CD4-positive, alpha-beta T cell treated with Interleukin-2 at 100 ng/mL for 4 hours (primary cell): ENCODE measurements around the gene MRPL10.
"Not testable (repeated sequence)": the region's sequence is repeated elsewhere in the genome, so short reads cannot be mapped to it uniquely, and the experiment has no call there.

ENCODE experiments used
- DNase-seq: peaks from one replicate; pipeline ENCODE4 v3.0.0-alpha.2; 2020; ENCODE audit warnings: low spot score

MRPL10 gene

DNA sequence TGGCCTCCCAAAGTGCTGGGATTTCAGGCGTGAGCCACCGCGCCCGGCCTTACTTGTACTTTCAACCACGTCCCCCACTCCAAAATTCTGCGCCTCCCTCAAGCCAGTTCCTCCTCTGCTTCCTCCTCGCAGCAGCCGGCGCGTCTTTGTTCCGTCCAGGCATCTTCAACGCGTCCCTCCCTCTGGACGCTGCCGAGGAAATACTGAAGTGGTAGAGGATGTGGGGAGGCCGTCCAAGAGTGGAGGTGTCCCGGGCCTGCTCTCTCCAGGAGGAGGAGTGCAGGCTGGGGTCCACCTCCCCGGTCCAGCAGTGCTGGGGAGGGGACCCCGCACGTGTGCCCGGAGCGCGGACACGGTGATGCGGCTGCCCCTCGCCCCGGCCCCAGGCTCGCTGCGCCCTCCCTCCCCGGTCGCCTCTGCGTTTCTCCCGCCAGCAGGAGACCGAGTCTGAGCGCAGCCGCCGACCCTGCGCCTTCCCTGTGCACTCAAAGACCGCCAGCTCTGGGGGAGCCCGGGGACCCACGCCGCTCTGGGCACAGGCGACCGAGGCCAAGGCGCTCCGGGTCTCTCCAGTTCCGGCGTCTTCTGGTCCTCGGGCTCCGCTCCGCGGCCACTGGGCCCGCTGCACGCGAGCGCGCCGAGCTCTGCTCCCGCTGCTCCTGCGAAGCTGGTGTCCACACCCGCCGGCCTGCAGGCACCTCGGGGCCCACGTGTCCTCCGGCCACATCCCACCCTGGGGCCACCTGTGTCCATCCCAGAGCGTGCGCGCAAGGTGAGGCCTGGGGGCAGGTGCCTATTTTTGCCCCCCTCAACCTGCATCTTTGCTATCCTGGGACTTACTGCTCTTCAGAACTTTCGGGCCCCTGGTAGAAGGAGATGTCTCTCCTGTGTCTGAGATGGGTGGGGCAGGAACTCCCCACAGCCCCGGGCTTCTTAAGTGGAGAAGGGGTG, 41.5 kb downstream of the MRPL10 start:
- DNase-seq, result peak; percentile 51

DNA sequence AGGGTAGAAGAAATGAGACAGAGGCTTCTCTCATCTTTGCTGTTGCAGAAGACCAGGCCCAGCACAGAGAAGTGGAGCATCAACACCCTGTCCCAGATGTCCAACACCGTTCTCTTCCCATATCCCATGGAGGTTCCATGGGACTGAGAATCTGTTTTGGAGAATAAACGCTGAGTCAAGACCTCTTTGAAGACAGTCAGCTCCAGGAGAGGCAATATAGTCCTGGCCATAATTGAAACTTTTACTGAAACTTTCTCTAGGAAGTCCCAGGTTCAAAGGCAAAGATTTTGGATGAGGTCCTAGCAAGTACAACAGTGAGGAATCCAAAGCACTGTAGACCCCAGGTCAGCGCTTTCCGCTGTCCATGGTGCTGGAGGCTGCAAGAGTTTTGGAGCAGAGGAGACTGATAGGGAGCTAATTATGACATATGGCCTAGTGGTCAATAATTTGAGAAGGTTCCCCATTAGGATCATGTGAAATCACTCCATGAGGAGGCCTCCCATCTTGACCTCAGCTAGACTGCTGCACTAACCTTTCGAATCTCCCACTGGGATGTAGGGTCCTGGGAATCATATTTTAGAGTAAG, 45.7 kb downstream of the MRPL10 start:
- peak; percentile 10 for DNase-seq

DNA sequence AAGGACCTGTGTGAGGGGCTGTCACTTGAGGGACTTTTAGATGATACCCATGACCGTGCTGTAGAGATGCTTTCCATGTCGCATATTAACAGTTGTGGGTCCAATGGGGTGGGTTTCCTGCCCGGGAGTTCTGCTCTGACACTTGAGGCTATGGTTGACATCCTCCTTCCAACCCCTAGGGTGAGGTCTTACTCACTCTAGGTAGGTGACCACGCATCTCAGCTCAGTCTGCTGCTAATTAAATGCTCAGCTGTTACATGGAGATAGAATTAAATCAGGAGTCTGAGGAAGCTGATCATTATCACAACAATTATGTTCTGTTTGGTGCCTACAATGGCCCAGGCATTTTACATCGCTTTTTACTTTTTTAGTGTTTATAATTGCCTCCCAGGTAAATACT, 49.9 kb downstream of the MRPL10 start:
- no peak for DNase-seq

DNA sequence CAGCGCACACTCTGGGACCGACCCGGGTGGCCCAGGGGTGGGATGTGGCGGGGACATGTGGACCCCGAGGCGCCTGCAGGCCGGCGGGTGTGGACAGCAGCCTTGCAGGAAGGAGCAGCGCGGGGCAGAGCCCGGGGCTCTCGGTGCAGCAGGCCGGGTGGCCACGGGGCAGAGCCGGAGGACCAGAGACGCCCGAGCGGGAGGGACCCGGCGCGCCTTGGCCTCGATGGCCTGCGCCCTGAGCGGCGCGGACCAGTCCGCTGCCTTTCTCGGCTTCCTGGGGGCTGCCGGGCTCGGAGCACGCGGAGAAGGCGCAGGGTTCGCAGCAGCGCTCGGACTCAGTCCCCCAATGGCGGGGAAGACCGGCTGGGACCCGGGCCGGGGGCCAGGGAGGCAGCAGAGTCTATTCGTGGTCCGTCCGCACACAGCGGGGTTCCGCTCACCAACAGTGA, 53.1 kb downstream of the MRPL10 start:
- DNase-seq, result no peak

DNA sequence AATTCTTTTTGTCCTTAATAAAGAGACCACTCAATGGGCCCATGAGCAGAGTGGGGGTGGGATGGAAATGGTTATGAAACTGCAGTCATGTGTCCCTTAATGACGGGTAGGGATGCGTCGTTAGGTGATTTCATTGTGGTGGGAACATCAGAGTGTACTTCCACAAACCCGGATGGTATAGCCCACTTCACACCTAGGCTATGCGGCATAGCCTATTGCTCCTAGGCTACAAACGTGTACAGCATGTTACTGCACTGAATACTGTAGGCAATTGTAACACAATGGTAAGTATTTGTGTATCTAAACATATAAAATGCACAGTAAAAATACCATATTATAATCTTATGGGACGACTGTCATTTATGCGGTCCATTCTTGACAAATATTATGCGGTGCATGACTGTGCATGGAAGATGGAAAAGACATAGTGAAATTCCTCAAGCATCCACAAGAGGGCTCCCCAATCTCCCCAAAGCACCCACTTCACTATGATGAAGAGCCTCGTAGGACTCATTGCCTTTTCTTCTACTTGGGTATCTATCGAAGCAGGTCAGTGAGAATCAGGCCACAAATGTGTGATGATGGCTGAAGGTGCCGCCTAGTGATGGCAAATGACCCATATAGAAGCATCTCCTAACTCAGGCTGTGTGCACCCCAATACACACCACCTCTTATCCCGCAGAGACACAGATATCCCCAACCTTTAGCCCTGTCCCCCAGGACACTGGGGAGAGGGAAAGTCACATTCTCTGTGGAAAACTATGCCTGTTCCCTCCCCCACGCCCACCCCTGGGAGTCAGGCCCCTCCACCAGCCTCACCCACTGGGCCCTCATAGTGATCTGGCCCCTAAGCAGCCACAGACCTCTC, 54.8 kb downstream of the MRPL10 start:
- peak; percentile 66 for DNase-seq

DNA sequence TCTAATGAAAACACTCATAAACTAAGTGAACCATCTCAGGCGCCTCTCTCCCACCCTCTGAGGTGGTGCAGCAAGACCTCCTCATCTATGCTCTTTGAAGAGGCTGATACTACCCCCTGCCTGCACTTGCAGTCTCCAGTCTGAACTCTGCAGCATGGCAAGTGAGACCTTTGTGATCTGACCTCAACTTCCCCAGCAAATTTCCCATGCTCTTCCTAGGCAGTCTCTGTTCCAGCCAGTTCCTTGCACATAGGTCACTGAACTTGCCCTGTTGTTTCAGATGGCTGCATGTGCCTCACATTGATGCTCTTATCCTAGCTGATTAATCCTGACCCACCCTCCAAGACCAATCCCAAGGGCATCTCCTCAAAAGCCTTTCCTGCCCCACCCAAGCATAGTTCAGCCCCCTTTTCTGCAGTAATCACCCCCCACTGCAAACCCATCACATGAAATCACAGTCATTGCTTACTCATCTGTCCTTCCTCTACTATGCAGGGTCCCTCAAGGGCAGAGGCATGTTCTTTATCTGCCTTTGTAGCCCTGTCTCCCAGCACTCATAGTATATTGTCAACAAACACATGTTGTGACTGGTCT, 56.3 kb downstream of the MRPL10 start:
- no peak for DNase-seq

DNA sequence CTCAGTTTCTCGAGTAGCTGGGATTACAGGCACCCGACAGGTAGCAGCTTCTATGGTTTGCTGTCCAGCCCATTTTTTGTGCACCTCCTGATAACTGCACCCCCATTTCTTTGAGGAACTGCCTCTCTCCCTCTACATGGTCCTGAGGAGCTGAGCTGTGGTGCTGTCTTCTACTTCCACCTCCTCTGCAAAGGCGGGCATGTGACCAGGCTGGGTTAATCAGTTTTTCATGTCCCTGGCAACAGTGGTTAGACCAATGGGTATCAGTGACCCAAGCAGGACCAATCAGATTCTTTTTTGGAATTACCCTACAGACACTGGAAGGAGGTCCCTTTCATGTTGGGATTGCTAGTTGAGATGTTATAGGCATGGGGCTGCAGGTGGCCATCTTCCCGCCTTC, 57.0 kb downstream of the MRPL10 start:
- DNase-seq, result no peak

DNA sequence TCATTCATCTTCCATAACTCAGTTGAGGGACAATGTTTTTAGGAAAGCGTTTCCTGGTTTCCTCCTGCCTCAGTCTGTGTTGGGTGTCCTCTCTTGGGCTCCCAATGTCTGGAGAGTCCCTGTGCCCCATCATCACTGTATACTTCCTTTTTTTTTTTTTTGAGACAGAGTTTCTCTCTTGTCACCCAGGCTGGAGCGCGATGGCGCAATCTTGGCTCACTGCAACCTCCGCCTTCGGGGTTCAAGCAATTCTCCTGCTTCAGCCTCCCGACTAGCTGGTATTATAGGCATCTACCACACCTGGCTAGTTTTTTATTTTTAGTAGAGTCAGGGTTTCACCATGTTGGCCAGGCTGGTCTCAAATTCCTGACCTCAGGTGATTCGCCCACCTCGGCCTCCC, 57.7 kb downstream of the MRPL10 start:
- DNase-seq, result not testable (repeated sequence)
